Stimulated activated naive B cell treated with anti-CD40 and anti-IgM and Interleukin-4, amounts not matched to agents 10 μg/mL and 1 μg/mL and 100 μg/mL, for 72 hours (primary cell): ENCODE results near the gene SNN.

Experiments used
- ATAC-seq, 2 donors: fragments of 150-1000 bp; cut with Tn5 transposase; replicated peaks; 2 replicates each; pipeline ENCODE4 v1.10.0; 2021; ENCODE audit warnings: moderate library complexity in 1 of 2
- DNase-seq: peaks from one replicate; pipeline ENCODE4 v3.0.0; 2021
- H3K27ac Mint-ChIP-seq: one replicate; pipeline ENCODE4 v1.8.0; 2022; ENCODE audit warnings: mild to moderate bottlenecking, mixed read lengths
- H3K27me3 Mint-ChIP-seq, 2 donors: one replicate each; pipeline ENCODE4 v1.8.0; 2022; ENCODE audit warnings: mixed read lengths in 2 of 2
- H3K36me3 Mint-ChIP-seq, 2 donors: one replicate each; pipeline ENCODE4 v1.8.0; 2022; ENCODE audit warnings: mixed read lengths in 2 of 2, mild to moderate bottlenecking in 1 of 2
- H3K4me1 Mint-ChIP-seq, 2 donors: one replicate each; pipeline ENCODE4 v1.8.0; 2022; ENCODE audit warnings: mixed read lengths in 2 of 2, mild to moderate bottlenecking in 1 of 2
- H3K4me3 Mint-ChIP-seq, 2 donors: one replicate each; pipeline ENCODE4 v1.8.0; 2022; ENCODE audit warnings: mild to moderate bottlenecking in 2 of 2, mixed read lengths in 2 of 2, moderate library complexity in 1 of 2
- H3K9me3 Mint-ChIP-seq, 2 donors: one replicate each; pipeline ENCODE4 v1.8.0; 2022; ENCODE audit warnings: mixed read lengths in 2 of 2, mild to moderate bottlenecking in 1 of 2

SNN gene

DNA sequence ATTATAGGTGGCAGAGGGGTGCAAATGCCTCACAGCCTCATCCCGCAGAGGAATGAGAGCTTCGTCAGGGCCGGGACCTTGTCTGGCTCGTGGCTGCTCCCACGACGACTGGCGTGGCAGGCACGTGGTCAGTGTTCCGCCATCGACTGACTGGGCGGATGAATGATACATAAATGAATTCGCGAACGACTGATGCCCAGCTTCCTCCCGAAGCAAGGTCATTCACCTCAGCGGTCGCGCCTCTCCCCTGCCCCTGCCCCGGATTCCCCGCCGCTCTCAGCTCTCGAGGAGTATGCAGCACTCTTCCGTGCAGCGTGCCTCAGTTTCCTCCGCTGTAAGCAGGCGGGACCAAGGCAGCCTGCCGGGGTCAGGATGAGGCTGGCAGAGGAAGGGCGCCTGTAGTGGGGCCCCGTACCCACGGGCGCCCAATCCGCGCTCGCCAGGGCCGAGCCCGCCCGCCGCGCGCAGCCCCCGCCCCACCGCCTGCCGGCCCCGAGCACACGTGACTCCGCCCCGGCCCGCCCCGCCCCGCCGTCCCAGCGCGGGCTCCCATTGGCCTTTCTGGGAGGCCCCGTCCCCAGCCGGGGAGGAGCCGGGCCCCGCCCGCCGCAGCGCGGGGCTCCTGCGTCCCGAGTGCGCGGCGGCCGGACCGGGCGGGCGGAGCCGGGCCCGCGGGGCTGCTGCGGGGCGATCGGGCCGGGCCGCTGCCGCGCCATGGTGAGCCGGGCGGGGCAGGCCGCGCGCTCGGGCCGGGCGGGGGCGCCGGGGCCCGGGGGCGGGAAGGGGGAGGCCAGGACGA is at the start of gene SNN:
TSS of gene SNN (plus strand) at position 632 of the 799 bp plus-strand sequence. CDS start 7,605 bp downstream, outside the sequence.
- DNase-seq (peak; percentile 79), ATAC-seq (peak; percentile 62 to 71)
- Mint-ChIP-seq H3K27me3 (no peaks in the 10 kb centered on the region), H3K36me3 (peaks cover 2 to 8% of the 10 kb centered on the region in 2 donors), H3K9me3 (no peaks in the 10 kb centered on the region), H3K27ac (peak within 1 kb of the TSS; percentile 91), H3K4me1 (peaks cover 61 to 72% of the 10 kb centered on the region in 2 donors), H3K4me3 (peak within 1 kb of the TSS; percentile 78 to 83)

DNA sequence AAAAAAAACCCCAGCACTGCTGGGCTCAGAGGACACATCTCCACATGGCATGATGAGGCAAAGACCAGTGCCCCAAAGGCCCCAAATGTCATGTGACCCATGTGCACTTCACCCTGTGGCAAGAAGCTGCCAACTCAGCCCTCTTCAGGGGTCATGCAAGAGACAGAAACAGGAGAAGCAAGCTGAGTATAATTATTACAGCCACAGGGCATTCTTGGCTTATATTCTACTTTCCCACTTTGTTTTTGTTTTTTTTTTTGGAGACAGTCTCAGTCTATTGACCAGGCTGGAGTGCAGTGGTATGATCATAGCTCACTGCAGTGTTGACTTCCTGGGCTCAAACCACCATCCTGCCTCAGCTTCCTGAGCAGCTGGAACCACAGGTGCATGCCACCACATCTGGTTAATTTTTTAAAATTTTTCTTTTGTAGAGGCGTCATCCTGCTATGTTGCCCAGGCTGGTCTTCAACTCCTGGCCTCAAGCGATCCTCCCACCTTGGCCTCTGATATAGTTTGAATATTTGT is 48.9 kb upstream of the SNN start:
- Mint-ChIP-seq H3K27me3 (no peaks in the 10 kb centered on the region), H3K36me3 (peaks cover 6 to 8% of the 10 kb centered on the region in 2 donors), H3K4me1 (peaks cover 31 to 59% of the 10 kb centered on the region in 2 donors), H3K27ac (peak overlapping the region; percentile 59), H3K4me3 (no peak overlapping the region), H3K9me3 (peaks cover 4% of the 10 kb centered on the region in 2 donors)
- peak; percentile 64 to 73 for ATAC-seq
- DNase-seq, result no peak

DNA sequence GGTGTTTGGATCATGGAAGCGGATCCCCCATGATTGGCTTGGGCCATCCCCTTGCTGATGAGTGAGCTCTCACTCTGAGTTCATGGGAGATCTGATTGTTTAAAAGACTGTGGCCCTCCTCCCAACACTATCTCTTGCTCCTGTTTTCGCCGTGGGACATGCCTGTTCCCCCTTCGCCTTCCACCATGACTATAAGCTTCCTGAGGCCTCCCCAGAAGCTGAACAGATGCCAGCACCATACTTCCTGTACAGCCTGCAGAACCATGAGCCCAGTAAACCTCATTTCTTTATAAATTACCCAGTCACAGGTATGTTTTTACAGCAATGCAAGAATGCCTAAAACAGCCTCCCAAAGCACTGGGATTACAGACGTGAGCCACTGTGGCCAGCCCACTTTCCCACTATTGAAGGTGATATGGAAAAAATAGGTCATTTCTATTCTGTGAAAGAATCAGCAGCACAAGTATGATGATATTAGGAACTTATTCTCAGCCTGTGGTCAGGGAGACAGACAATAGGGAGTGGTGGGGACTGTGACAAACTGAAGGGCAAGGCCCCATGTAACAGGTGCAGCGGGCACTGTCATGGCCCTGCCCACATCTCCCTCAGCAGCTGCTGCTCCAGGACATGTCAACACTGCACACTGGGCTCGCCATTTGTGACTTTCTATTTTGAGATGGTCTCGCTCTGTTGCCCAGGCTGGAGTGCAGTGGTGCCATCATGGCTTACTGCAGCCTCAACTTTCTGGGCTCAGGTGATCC is 47.8 kb upstream of the SNN start:
- Mint-ChIP-seq H3K4me1 (peaks cover 38 to 62% of the 10 kb centered on the region in 2 donors), H3K27me3 (no peaks in the 10 kb centered on the region), H3K36me3 (peaks cover 6 to 8% of the 10 kb centered on the region in 2 donors), H3K4me3 (no peak overlapping the region), H3K27ac (no peak overlapping the region), H3K9me3 (peaks cover 4% of the 10 kb centered on the region in 2 donors)
- no peak for DNase-seq
- ATAC-seq, result peak in 1 of 2 donors; percentile 15

DNA sequence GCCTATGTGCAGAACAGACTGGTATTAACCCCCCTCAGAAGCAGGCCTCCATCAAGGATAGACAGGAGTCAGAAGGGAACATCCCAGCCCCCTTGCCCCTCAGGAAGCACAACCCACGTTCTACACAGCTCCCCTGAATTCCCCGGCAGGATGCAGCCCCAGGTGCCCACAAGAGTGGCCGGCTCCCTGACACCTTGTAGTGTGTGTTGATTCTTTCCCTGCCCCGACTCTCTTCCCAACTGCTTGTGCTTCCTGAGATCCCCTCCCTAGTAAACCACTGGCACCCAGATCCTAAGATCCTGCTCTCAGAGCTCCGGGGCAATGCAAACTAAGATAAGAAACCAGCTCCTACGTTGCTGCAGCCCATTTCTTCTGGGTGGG is 46.7 kb upstream of the SNN start:
- peak overlapping the region; percentile 77 to 78 for H3K4me3 Mint-ChIP-seq
- DNase-seq, result no peak
- peaks cover 4% of the 10 kb centered on the region in 2 donors for H3K9me3 Mint-ChIP-seq
- H3K36me3 Mint-ChIP-seq, result peaks cover 6 to 8% of the 10 kb centered on the region in 2 donors
- H3K27ac Mint-ChIP-seq, result peak overlapping the region; percentile 86
- no peak for ATAC-seq
- H3K27me3 Mint-ChIP-seq, result no peaks in the 10 kb centered on the region
- H3K4me1 Mint-ChIP-seq, result peaks cover 41 to 67% of the 10 kb centered on the region in 2 donors

DNA sequence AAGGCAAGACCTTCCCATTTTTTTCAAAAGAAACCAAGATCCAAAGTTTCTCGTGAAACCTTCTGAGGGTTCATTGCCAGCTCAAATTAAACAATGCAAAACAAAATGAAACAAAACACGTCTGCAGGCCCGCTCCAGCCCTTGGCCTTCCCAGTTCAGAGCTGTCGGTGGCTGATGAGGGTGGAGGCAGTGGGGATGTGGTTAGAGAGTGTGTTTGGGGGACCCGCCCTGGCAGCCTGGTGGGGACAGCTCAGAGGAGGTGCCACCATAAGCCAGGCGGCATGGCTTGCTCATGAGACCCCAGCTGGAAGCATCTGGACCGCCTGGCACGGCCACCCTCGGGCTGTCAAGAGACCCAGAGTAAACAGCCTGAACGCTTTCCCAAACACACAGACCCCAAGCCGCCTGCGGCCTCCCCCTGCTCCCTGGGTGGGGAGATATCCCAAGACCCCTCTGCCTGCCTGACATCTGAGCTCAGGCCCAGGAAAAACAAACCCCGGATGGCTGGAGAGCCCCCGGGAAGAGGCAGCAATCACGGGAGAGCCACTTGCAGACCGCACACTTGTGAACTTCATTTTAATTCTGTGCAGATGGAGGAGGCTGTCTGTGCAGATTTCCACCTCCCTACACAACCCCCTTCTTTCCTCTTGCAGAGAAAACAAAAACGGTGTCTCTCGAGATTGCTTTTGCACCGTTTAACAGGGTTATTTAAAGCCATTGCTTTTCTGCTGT is 46.2 kb upstream of the SNN start:
- Mint-ChIP-seq H3K27me3 (no peaks in the 10 kb centered on the region), H3K27ac (peak overlapping the region; percentile 86), H3K4me1 (peaks cover 41 to 67% of the 10 kb centered on the region in 2 donors), H3K36me3 (peaks cover 6 to 8% of the 10 kb centered on the region in 2 donors), H3K4me3 (peak overlapping the region; percentile 77 to 78), H3K9me3 (peaks cover 4% of the 10 kb centered on the region in 2 donors)
- DNase-seq (no peak), ATAC-seq (peak; percentile 46 to 52)

DNA sequence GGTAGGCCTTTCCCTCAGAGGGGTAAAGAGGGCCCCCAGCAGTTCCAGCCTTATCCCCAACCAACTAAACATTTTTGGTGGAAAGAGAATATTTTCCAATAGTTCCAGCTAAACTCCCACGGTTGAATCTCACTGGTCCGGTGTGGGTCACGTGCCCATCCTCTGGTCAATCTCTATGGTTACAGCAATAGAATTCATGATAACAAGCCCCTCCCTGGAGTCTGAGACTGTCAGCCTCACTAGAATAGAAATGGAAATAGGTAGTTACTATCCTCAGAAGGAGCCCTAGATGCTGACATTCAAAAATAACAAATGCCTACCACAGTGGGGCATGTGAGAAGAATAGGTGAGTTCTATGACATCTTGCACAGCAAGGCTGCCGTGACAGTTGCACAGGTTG is 44.0 kb upstream of the SNN start:
- Mint-ChIP-seq H3K9me3 (peaks cover 4% of the 10 kb centered on the region in 2 donors), H3K4me3 (peak overlapping the region in 1 of 2 donors; percentile 29), H3K27ac (peak overlapping the region; percentile 90), H3K36me3 (peaks cover 6 to 8% of the 10 kb centered on the region in 2 donors), H3K27me3 (no peaks in the 10 kb centered on the region), H3K4me1 (peaks cover 47 to 69% of the 10 kb centered on the region in 2 donors)
- DNase-seq (no peak), ATAC-seq (no peak)

DNA sequence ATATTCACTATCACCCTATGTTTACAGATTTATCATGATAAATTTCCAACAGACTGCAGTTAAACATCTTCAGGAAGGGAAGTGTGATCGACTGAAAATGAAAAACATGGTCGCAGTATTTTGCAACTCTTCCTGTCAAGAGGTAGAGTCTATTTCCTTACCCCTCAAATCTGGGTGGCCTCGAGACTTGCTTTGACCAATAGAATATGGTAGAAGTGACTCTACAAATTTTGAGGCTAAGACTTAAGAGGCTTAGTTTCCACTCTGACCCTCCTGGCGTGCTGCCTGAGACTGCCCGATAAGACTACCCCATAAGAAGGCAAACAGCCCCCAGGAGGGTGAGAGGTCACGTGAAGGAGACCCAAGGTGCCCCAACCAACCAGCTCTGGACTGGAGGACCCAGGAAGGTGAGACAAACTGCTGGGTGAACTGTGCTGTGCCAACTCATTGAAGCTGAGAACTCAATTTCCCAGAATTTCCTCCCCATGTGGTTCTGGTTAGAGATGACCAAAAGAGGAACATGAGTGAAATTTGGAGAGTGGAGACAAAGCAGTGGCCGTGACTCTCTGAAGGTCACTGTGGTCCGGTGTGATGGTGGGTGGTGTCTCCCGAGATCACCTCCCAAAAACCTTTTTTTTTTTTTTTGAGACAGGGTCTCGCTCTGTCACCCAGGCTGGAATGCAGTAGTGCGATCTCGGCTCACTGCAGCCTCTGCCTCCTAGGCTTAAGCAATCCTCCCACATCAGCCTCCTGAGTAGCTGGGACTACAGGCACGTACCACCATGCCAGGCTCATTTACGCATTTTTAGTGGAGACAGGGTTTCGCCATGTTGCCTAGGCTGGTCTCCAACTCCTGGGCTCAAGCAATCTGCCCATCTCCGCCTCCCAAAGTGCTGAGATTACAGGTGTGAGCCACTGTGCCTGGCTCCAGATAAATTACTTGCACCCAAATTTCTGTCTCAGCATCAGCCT is 43.3 kb upstream of the SNN start:
- DNase-seq (no peak), ATAC-seq (peak; percentile 37 to 42)
- Mint-ChIP-seq H3K36me3 (peaks cover 6 to 8% of the 10 kb centered on the region in 2 donors), H3K27ac (peak overlapping the region; percentile 90), H3K4me1 (peaks cover 49 to 69% of the 10 kb centered on the region in 2 donors), H3K4me3 (peak overlapping the region; percentile 34 to 43), H3K9me3 (peaks cover 4% of the 10 kb centered on the region in 2 donors), H3K27me3 (no peaks in the 10 kb centered on the region)

DNA sequence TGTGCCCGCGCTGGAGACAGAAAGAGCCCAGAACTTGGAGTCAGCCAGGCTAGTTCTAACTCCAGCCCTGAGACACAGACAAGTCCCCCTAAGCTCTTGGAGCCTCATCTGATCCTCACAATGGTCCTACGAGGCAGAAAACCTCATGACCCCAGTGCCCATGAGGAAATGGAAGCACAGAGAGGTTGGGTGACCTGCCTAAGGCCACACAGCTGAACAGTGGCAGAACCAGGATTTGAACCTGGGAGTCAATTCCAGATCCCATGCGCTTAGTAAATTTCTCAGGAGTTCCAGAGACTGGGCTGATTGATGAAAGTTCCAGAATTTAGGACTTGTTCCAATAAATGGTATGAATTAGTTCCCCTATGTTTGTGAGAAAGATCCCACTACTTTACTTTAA is 42.5 kb upstream of the SNN start:
- DNase-seq (no peak), ATAC-seq (no peak)
- Mint-ChIP-seq H3K27ac (no peak overlapping the region), H3K4me3 (no peak overlapping the region), H3K36me3 (peaks cover 3 to 4% of the 10 kb centered on the region in 2 donors), H3K9me3 (no peaks in the 10 kb centered on the region), H3K27me3 (no peaks in the 10 kb centered on the region), H3K4me1 (peaks cover 48 to 69% of the 10 kb centered on the region in 2 donors)

DNA sequence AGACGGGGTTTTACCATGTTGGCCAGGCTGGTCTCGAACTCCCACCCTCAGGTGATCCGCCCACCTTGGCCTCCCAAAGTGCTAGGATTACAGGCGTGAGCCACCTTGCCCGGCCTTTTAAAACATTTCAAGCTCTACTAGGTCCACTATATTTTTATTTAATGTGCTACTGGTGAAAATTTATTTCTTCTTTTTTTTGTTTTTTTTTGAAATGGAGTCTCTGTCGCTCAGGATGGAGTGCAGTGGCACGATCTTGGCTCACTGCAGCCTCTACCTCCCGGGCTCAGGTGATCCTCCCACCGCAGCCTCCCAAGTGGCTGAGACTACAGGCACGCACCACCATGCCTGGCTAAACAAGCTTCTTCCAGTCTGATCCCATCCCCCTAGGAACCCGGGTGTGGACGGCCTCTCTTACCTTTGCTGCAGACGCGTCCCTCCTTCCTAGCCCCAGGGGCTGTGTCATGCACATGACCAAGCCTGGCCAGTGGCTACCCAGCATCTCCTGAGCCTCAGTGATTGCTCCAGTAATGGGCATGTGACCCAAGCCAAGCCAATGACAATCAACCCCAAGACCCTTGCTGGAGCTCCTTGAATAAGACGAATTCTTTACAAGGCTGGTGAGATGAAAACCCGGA is 41.5 kb upstream of the SNN start:
- no peak for DNase-seq
- ATAC-seq, result no peak
- no peak overlapping the region for H3K4me3 Mint-ChIP-seq
- no peaks in the 10 kb centered on the region for H3K9me3 Mint-ChIP-seq
- peak overlapping the region; percentile 20 for H3K27ac Mint-ChIP-seq
- peaks cover 43 to 59% of the 10 kb centered on the region in 2 donors for H3K4me1 Mint-ChIP-seq
- peaks cover 0 to 4% of the 10 kb centered on the region in 2 donors for H3K36me3 Mint-ChIP-seq
- no peaks in the 10 kb centered on the region for H3K27me3 Mint-ChIP-seq

DNA sequence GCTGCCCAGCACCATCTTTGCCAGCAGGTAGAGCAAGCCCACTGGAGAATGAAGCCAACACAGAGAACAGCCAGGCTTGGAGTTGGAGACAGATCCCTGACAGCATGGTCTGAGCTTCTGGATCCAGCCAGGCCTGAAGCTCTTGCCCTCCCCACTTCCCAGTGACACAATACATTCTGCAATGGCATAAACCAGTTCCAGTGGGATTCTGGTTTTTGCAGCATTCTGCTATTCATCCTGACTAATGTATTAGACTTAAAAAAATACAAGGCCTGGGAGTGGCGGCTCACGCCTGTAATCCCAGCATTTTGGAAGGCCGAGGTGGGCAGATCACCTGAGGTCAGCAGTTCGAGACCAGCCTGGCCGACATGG is 41.0 kb upstream of the SNN start:
- ATAC-seq (no peak), DNase-seq (no peak)
- H3K4me3 Mint-ChIP-seq, result no peak overlapping the region
- H3K27ac Mint-ChIP-seq, result no peak overlapping the region
- no peaks in the 10 kb centered on the region for H3K27me3 Mint-ChIP-seq
- peaks cover 0 to 4% of the 10 kb centered on the region in 2 donors for H3K36me3 Mint-ChIP-seq
- H3K4me1 Mint-ChIP-seq, result peaks cover 38 to 54% of the 10 kb centered on the region in 2 donors
- no peaks in the 10 kb centered on the region for H3K9me3 Mint-ChIP-seq

DNA sequence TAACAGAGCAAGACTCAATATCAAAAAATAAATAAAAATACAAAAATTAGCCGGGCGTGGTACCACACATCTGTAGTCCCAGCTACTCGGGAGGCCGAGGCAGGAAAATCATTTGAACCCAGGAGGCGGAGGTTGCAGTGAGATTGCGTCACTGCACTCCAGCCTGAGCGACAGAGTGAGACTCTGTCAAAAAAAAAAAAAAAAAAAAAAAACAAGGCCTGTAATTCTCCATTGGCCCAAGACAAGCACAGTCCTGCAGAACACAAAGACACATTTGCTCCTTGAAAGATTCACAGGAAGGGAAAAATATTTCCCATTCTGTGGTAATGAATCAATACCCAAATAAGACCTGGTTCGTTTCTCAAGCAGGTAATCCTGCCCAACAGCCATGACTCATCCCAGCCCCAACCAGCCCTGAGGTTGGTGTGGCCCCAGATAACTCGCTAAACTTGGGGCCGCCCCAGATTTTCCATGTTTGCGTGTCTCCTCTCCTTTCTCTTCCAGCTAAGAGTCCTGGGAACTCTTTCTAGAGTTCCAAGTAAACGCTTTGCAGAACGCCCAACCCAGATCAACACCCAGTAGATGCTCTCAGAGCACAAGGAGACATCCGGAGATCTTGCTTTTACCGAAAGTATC is 40.3 kb upstream of the SNN start:
- Mint-ChIP-seq H3K4me3 (no peak overlapping the region), H3K27ac (peak overlapping the region; percentile 20), H3K4me1 (peaks cover 34 to 49% of the 10 kb centered on the region in 2 donors), H3K9me3 (no peaks in the 10 kb centered on the region), H3K36me3 (peaks cover 0 to 4% of the 10 kb centered on the region in 2 donors), H3K27me3 (no peaks in the 10 kb centered on the region)
- DNase-seq, result no peak
- ATAC-seq, result no peak
